HG03196 (cell line): Measurements from ENCODE around the gene VIM.

Source experiments
- ATAC-seq: cut with Tn5 transposase; IDR thresholded peaks from one replicate; pipeline ENCODE4 v1.9.1; 2021; ENCODE audit not compliant: unreplicated experiment

The VIM gene

DNA sequence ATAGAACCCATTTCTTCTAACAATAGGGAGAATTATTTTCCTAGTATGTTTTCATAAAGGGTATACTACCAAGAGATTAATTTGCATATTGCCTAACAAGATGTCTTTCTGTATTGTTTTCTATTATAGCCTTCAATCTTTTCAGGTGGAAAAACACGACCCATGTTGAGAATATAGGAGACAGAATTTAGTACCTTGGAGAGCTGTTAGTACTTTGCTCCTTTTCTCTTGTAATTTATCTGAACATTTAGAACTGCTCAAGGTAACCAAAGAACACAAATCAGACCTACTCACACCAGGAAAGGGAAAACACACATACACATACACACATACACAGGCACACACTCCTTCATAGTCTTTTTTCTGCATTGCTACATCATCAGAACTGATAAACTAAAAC is 18.7 kb upstream of the VIM start:
- ATAC-seq: no peak

GRCh38 chr10:17209881-17210280 is 18.2 kb upstream of the VIM start:
- ATAC-seq: no peak

- no peak for ATAC-seq
Measured at GRCh38 chr10:17210361-17210760, 17.7 kb upstream of the VIM start.

DNA sequence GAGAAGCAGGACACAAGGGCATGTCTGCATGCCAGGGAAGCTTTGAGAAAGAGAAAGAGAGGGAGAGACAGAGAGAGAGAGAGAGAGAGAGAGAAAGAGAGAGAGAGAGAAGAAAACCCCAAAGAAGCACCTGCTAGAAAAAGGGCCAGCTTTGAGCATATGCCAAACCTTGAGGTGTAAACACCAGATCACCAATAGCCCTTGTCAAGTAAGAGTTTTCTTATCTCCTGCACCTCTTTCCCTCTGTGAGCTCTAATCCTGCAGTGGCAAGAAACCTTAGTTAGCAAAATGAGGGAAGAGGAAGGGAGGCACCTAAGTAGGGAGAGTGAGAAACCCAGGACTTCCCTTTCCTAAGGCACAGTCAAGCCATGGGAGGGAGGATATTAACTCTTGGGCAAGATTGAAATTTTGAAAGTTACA is 15.2 kb upstream of the VIM start:
- ATAC-seq: no peak

DNA sequence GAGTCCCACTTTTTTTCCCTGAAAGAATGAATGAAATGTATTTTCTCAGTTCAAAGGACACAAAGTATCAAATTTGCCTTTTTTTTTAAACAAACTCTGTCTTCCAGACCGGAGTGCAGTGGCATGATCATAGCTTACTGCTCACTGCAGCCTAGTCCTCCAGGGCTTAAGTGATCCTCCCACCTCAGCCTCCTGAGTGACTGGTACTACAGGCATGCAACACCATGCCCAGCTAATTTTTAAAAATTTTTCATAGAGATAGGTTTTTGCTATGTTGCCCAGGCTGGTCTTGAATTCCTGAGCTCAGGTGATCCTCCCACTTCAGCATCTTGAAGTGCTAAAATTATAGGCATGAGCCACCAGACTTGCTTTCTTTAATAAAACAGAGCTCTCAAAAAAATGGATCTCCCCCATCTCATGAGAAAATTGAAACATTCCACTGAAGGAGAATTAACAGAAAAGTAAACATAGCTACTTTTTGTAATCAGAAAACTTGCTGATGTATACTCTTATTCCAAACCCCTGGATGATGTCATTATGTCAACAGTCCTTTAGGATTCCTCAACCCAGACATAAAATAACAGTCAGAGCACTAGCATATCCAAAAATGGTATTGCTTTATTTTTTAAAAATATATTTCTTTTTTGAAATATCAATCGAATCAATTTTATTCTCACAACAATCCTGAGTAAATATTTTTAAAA is 14.2 kb upstream of the VIM start:
- ATAC-seq: no peak

- no peak for ATAC-seq
Measured at GRCh38 chr10:17214526-17214925, 13.5 kb upstream of the VIM start.

DNA sequence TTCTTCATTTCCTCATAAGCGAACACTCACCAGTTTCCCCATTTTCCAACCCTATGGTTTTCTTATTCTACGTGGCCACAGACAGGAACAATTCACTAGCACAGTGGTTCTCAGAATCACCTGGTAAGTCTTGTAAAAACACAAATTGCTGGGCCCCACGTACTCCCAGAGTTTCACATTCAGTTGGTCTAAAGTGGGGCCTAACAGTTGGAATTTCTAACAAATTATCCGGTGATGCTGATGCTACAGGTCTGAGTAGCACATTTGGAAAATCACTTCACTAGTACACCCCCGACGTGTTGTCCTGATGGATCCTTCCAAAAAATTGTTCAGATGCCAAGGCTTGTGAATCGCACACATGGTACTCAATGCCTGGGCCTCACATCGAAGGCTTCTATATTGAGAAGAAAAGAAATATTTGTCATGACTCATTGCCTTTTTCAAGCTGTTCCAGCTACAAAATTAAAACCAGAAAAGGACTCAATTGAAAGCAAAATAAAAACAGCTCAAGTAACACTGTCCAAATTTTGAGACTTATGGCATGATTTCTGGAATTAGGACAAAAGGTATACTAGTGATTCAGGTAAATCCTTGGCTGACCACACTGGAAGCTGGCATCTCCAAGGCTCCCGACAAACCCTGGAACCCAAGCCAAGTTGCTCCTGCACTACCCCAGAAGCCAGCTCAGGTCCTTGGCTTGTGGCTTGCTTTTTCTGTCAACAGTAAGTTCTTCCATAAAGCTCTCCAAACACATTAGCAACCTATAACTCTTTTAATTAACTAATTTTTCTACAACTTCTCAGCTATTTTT is 12.9 kb upstream of the VIM start:
- ATAC-seq: no peak

DNA sequence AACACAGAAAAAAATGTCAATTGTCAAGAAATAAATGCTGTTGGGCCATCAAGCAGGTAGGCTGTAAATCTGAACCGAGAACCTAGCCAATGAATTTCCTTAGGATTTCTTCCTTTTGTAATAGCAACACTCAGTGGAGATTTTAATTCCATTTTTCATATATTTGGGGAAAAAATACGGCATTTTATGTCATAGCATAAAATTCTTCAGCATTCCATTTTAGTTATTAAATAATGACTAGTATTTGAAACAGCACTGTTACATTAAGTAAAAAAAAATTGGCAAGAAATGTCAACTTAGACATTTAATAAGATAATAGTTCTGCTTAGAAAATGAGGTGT is 12.3 kb upstream of the VIM start:
- ATAC-seq: no peak

- ATAC-seq: peak; percentile 100
Measured at GRCh38 chr10:17216217-17216900, 11.7 kb upstream of the VIM start.

DNA sequence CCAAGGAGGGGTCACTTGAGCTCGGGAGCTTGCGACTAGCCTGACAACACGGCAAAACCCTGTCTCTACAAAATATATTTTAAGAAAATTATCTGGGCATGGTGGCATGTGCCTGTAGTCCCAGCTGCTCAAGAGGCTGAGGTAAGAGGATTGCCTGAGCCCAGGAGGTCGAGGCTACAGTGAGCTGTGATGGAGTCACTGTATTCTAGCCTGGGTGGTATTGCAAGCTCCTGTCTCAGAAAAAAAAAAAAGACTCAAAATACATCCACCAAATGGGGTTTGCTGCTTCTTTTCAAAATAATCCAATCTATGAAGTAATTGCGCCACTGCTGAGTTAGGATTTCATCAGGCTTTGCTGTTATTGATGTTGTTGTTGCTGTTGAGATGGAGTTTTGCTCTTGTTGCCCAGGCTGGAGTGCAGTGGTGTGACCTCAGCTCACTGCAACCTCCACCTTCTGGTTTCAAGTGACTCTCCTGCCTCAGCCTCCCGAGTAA is 11.1 kb upstream of the VIM start:
- ATAC-seq: no peak

- ATAC-seq: no peak
Measured at GRCh38 chr10:17217631-17218232, 10.3 kb upstream of the VIM start.

DNA sequence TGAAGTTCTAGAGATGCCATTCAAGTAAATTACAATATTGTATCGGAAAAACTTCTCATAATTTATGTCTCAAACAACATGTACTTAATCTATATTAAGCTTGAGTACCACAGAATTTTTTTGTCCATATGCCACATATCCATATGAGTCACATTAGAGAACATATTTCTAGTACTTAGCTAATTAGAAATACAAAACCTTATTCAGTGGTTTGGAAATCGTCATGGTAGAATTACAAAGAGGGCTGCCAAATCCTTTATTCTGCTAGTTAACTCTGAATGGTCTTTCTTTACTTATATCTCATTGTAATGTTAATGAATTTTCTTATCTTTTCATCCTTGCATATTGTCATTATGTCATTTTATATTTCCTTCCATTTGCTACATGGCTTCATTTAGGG is 9.0 kb upstream of the VIM start:
- ATAC-seq: no peak

DNA sequence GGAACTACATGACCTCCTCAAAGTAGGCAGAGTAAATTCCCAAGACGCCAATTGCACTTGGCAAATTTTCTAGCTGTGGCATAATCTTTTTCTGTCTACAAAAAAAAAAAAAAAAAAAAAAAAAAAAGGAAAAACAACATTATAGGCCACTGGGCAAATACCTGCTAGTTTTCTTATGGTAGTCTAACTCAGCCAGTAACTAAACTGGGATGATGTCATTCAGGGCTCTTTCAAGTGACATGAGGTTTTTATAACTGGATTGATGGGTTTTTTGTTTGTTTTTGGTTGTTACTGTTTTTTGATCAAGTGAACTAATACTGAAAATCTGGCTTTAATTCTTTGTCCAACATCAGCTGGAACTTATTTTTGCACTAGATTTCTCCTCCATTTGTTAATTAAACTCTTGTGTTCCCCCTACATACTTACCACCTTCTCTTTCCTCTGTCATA is 7.4 kb upstream of the VIM start:
- ATAC-seq: no peak

- ATAC-seq: no peak
Measured at GRCh38 chr10:17222329-17222728, 5.7 kb upstream of the VIM start.

DNA sequence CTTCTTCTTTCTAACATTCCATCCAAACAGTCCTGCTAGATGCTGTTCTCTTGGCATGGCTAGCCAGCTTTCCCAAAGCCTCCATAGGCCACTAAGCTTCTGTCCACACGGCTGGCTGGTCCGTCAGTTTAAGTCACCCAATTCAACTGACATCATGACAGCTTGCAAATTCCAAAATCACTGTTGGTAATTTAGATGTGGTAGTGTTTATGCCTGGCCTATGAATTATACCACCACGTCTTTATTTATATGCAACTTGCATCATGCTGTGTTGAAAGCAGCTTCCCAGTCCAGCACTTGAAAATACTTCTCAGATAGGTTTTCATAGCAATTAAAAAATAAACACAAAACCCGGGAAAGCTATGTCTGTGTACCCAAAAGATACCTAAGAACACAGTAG is 2.2 kb upstream of the VIM start:
- no peak for ATAC-seq

DNA sequence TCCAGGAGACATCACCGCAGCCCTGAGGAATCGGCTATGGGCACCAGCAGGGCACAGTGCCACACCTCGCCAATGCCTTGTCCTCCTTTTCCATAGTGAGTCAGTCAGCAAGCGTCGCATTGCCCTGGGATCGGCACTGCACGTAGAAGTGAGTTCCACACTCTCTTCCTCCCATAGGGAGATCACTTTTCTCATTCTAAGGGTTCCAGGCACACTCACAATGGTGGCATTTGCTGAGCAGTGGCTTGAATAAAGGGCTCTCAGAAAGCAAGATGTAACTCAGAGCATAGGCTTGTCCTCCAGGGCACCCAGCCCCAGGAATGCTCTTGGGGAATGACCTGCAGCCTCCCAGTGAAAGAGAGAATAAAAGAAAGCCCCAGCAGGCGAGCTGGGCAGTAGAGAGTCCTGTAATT is 1.1 kb upstream of the VIM start:
- no peak for ATAC-seq

DNA sequence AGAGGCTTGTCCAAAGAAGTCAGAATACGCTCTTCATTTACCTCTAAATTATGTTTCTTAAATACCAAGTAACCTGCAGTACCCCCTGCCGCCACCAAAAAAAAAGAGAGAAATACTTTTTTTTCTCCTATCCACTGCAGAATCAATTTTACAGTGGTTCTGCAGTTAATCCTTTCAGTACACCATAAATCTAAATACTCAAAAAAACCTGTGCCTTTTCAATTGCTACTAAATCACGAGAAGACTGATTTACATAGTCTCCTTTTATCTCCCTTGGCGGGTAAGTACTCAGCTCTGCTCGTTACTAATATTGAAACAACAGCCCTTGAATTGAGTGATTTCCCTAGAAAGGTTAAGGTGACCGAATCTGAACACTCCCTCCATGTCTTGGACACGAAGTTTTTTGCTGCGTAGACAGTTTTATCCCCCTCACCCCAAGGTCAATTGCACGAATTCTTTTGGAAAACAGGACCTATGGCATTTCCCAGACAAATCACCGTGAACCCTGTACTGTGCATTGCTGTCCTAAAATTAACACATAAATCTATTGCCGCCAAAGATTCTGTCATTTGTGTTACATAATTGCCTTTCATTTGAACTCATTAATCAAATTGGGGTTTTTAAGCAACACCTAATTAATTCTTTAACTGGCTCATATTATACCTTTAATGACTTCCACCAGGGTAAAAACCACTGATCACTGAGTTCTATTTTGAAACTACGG is 512 bp upstream of the VIM start:
- ATAC-seq: peak; percentile 22

DNA sequence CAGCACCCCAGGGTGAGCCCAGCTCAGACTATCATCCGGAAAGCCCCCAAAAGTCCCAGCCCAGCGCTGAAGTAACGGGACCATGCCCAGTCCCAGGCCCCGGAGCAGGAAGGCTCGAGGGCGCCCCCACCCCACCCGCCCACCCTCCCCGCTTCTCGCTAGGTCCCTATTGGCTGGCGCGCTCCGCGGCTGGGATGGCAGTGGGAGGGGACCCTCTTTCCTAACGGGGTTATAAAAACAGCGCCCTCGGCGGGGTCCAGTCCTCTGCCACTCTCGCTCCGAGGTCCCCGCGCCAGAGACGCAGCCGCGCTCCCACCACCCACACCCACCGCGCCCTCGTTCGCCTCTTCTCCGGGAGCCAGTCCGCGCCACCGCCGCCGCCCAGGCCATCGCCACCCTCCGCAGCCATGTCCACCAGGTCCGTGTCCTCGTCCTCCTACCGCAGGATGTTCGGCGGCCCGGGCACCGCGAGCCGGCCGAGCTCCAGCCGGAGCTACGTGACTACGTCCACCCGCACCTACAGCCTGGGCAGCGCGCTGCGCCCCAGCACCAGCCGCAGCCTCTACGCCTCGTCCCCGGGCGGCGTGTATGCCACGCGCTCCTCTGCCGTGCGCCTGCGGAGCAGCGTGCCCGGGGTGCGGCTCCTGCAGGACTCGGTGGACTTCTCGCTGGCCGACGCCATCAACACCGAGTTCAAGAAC is 1.1 kb downstream of the VIM start:
- peak; percentile 25 for ATAC-seq

DNA sequence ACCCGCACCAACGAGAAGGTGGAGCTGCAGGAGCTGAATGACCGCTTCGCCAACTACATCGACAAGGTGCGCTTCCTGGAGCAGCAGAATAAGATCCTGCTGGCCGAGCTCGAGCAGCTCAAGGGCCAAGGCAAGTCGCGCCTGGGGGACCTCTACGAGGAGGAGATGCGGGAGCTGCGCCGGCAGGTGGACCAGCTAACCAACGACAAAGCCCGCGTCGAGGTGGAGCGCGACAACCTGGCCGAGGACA is 1.6 kb downstream of the VIM start:
- ATAC-seq: peak; percentile 2

GRCh38 chr10:17229967-17230682 is 2.1 kb downstream of the VIM start:
- ATAC-seq: peak; percentile 47
